GM23338 (cell line): ENCODE data around the gene OBSCN. TPM values are rescaled to one million over a fixed set of nuclear protein-coding genes. Genes with fewer than 3 reads are reported as not detected.

ENCODE experiments used
- ATAC-seq: fragments of 200-7000 bp; cut with Tn5 transposase; 3 replicates; pipeline ENCODE4 v1.9.1; 2020
- DNase-seq: peaks from one replicate; pipeline ENCODE4 v3.0.0-alpha.2; 2015; ENCODE audit warnings: low spot score
- H2AFZ ChIP-seq: fragments of 200-600 bp; sonication (generic); 2 replicates; pipeline ENCODE4 v1.8.0; 2016; ENCODE audit warnings: antibody characterized with exemption, mild to moderate bottlenecking, moderate library complexity
- H3F3A ChIP-seq: fragments of 200-600 bp; sonication (generic); replicated peaks from 2 replicates; pipeline ENCODE4 v1.8.0; 2017; ENCODE audit warnings: antibody characterized with exemption, mixed run types, low read depth
- H3K27ac ChIP-seq: fragments of 200-600 bp; sonication (generic); 2 replicates; pipeline ENCODE4 v1.6.1; 2016; ENCODE audit warnings: low read depth
- H3K27me3 ChIP-seq: fragments of 200-600 bp; sonication (generic); 2 replicates; pipeline ENCODE4 v1.8.0; 2016; ENCODE audit warnings: mild to moderate bottlenecking, mixed run types, moderate library complexity; ENCODE audit not compliant: insufficient read depth
- H3K36me3 ChIP-seq: fragments of 200-600 bp; sonication (generic); 2 replicates; pipeline ENCODE4 v1.8.0; 2016; ENCODE audit warnings: mild to moderate bottlenecking; ENCODE audit not compliant: insufficient read depth
- H3K4me1 ChIP-seq: fragments of 200-600 bp; sonication (generic); 2 replicates; pipeline ENCODE4 v1.8.0; 2016; ENCODE audit warnings: mild to moderate bottlenecking, moderate library complexity; ENCODE audit not compliant: insufficient read depth
- H3K4me2 ChIP-seq: fragments of 200-600 bp; sonication (generic); 2 replicates; pipeline ENCODE4 v1.7.1; 2017; ENCODE audit warnings: mixed run types
- H3K4me3 ChIP-seq: fragments of 200-600 bp; sonication (generic); 2 replicates; pipeline ENCODE4 v1.6.1; 2016; ENCODE audit warnings: mixed run types
- H3K79me2 ChIP-seq: fragments of 200-600 bp; sonication (generic); replicated peaks from 2 replicates; pipeline ENCODE4 v1.8.0; 2017; ENCODE audit warnings: mild to moderate bottlenecking; ENCODE audit not compliant: insufficient read depth
- H3K9me2 ChIP-seq: fragments of 200-600 bp; sonication (generic); 2 replicates; pipeline ENCODE4 v1.8.0; 2017; ENCODE audit not compliant: insufficient read depth
- H4K20me1 ChIP-seq: fragments of 200-600 bp; sonication (generic); replicated peaks from 2 replicates; pipeline ENCODE4 v1.8.0; 2017; ENCODE audit warnings: mild to moderate bottlenecking; ENCODE audit not compliant: insufficient read depth
- H3K27ac Mint-ChIP-seq: 2 replicates; pipeline ENCODE4 v1.8.0; 2020; ENCODE audit warnings: inconsistent platforms, mild to moderate bottlenecking, moderate library complexity, mixed read lengths
- H3K27me3 Mint-ChIP-seq: 3 replicates; pipeline ENCODE4 v1.8.0; 2022; ENCODE audit warnings: low read depth, mild to moderate bottlenecking, moderate library complexity, mixed read lengths, inconsistent platforms; ENCODE audit not compliant: insufficient read depth, poor library complexity
- H3K36me3 Mint-ChIP-seq: 3 replicates; pipeline ENCODE4 v1.8.0; 2021; ENCODE audit warnings: low read depth, mild to moderate bottlenecking, inconsistent platforms, moderate library complexity, mixed read lengths
- H3K4me1 Mint-ChIP-seq: 3 replicates; pipeline ENCODE4 v1.8.0; 2020; ENCODE audit warnings: mild to moderate bottlenecking, inconsistent platforms, mixed read lengths
- H3K4me3 Mint-ChIP-seq: 3 replicates; pipeline ENCODE4 v1.8.0; 2021; ENCODE audit warnings: moderate library complexity, mild to moderate bottlenecking, inconsistent platforms, mixed read lengths
- H3K9me3 Mint-ChIP-seq: 3 replicates; pipeline ENCODE4 v1.8.0; 2020; ENCODE audit warnings: moderate library complexity, mild to moderate bottlenecking, inconsistent platforms, mixed read lengths
- CREB1 ChIP-seq: fragments of 250-450 bp; sonication (Bioruptor Pico); IDR thresholded peaks from 2 replicates; pipeline ENCODE4 v1.5.0; 2020; ENCODE audit warnings: low read depth, mild to moderate bottlenecking, moderate library complexity
- EZH2 ChIP-seq: fragments of 200-600 bp; sonication (generic); IDR thresholded peaks from one replicate; pipeline ENCODE4 v1.8.0; 2017; ENCODE audit warnings: antibody characterized with exemption, mild to moderate bottlenecking, low read depth; ENCODE audit not compliant: unreplicated experiment
- EZH2phosphoT487 ChIP-seq: fragments of 200-600 bp; sonication (generic); IDR thresholded peaks from one replicate; pipeline ENCODE4 v1.8.1; 2018; ENCODE audit warnings: antibody characterized with exemption; ENCODE audit not compliant: unreplicated experiment
- JUNB ChIP-seq: IDR thresholded peaks from one replicate; pipeline ENCODE4 v1.6.1; 2016; ENCODE audit warnings: antibody characterized with exemption; ENCODE audit not compliant: unreplicated experiment
- NANOG ChIP-seq: IDR thresholded peaks from 2 replicates; pipeline ENCODE4 v1.6.1; 2016; ENCODE audit warnings: antibody characterized with exemption, borderline replicate concordance
- STAT1 ChIP-seq: IDR thresholded peaks from one replicate; pipeline ENCODE4 v1.6.1; 2016; ENCODE audit warnings: antibody characterized with exemption; ENCODE audit not compliant: unreplicated experiment
- ZNF114 ChIP-seq: fragments of 250-450 bp; sonication (Bioruptor Pico); IDR thresholded peaks from 2 replicates; pipeline ENCODE4 v1.5.0; 2020; ENCODE audit warnings: mild to moderate bottlenecking, moderate library complexity
- ZNF331 ChIP-seq: fragments of 250-450 bp; sonication (Bioruptor Pico); IDR thresholded peaks from 2 replicates; pipeline ENCODE4 v1.5.0; 2020; ENCODE audit warnings: low read depth, mild to moderate bottlenecking, moderate library complexity
- ZNF462 ChIP-seq: fragments of 250-450 bp; sonication (Bioruptor Pico); IDR thresholded peaks from 2 replicates; pipeline ENCODE4 v1.5.0; 2020; ENCODE audit warnings: mild to moderate bottlenecking, moderate library complexity
- polyA plus RNA-seq: library from polyadenylated mRNA; unstranded; fragments of >200 nt; fragmentation: Nextera tagmentation; extraction: Ambion mirVana; gene quantifications from 2 replicates; pipeline ENCODE4 v1.2.1, GENCODE V29; 2016
- total RNA-seq: library from RNA; depleted of rRNA; stranded (reverse); fragments of >200 nt; shearing (Covaris generic); gene quantifications from 2 replicates; pipeline ENCODE4 v1.2.3, GENCODE V29; 2014
- TF ChIP-seq, protein P1 (sequence below), 2 experiments: fragments of 200-600 bp in 1 of 2; sonication (generic) in 1 of 2; conservative IDR thresholded peaks; 2 replicates each; pipeline versions ENCODE4 v1.5.1 to v1.6.1; 2016 to 2017; ENCODE audit warnings: antibody characterized with exemption in 2 of 2, low read depth in 2 of 2, mild to moderate bottlenecking in 2 of 2, moderate library complexity in 1 of 2

OBSCN gene
- total and polyA plus RNA-seq, 2 experiments from 2014 or later, result 8.4 to 38.5 TPM

- TF ChIP-seq, protein P1, sequence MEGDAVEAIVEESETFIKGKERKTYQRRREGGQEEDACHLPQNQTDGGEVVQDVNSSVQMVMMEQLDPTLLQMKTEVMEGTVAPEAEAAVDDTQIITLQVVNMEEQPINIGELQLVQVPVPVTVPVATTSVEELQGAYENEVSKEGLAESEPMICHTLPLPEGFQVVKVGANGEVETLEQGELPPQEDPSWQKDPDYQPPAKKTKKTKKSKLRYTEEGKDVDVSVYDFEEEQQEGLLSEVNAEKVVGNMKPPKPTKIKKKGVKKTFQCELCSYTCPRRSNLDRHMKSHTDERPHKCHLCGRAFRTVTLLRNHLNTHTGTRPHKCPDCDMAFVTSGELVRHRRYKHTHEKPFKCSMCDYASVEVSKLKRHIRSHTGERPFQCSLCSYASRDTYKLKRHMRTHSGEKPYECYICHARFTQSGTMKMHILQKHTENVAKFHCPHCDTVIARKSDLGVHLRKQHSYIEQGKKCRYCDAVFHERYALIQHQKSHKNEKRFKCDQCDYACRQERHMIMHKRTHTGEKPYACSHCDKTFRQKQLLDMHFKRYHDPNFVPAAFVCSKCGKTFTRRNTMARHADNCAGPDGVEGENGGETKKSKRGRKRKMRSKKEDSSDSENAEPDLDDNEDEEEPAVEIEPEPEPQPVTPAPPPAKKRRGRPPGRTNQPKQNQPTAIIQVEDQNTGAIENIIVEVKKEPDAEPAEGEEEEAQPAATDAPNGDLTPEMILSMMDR (conservative IDR thresholded peaks at IDR 0.05; ENCODE audit: low read depth in 2 of 2), result no peak
- TF ChIP-seq STAT1 (no peak), CREB1 (no peak)
These were observed 63.9 kb downstream of the OBSCN start (continued) for GRCh38 chr1:228271701-228272251.

GRCh38 chr1:228272331-228272791 lies 64.5 kb downstream of the OBSCN start:
- H3K79me2 ChIP-seq, result no peaks in the 10 kb centered on the region
- no peak overlapping the region for H3K27ac Mint-ChIP-seq
- 0 out of 2 replicates have a peak, but pooled peaks cover 6% of the 10 kb centered on the region for H3F3A ChIP-seq
- no peaks in the 10 kb centered on the region for H3K9me2 ChIP-seq
- H3K4me1 ChIP-seq, result no peaks in the 10 kb centered on the region
- TF ChIP-seq ZNF114 (CRISPR knock-in tag), result no peak
- no peak for TF ChIP-seq ZNF331 (CRISPR knock-in tag)
- TF ChIP-seq NANOG, result no peak
- TF ChIP-seq CREB1, result no peak
- TF ChIP-seq EZH2, result no peak
- TF ChIP-seq EZH2phosphoT487, result no peak
- no peak for TF ChIP-seq ZNF462 (CRISPR knock-in tag)
- no peak for TF ChIP-seq JUNB
- TF ChIP-seq, protein P1 (conservative IDR thresholded peaks at IDR 0.05; ENCODE audit: low read depth in 2 of 2), result no peak
- TF ChIP-seq STAT1, result no peak
- H3K36me3 ChIP-seq, result no peaks in the 10 kb centered on the region
- H3K4me2 ChIP-seq, result no peak overlapping the region
- no peak for DNase-seq
- H3K9me3 Mint-ChIP-seq, result no peaks in the 10 kb centered on the region
- H2AFZ ChIP-seq, result no peak overlapping the region
- peaks cover 19% of the 10 kb centered on the region for H3K27me3 Mint-ChIP-seq
- H4K20me1 ChIP-seq, result no peaks in the 10 kb centered on the region
- H3K4me3 Mint-ChIP-seq, result no peak overlapping the region
- no peak for ATAC-seq
- H3K36me3 Mint-ChIP-seq, result no peaks in the 10 kb centered on the region
- H3K27me3 ChIP-seq, result peaks cover 11% of the 10 kb centered on the region; the same call in 1 of the 2 replicates
- H3K4me3 ChIP-seq, result no peak overlapping the region
- peaks cover 11% of the 10 kb centered on the region for H3K4me1 Mint-ChIP-seq
- H3K27ac ChIP-seq, result no peak overlapping the region
